Psoas muscle (tissue), 8 donors: ENCODE measurements around the gene USP54. TPM values are rescaled to one million over a fixed set of nuclear protein-coding genes. Genes with fewer than 3 reads are reported as not detected.
A peak's percentile ranks its signal among the peaks of the same experiment; 100 is the strongest.

Source experiments
- ATAC-seq, 4 donors: fragments of 200-7000 bp; cut with Tn5 transposase; one replicate each; pipeline ENCODE4 v1.9.1; 2020; ENCODE audit warnings: moderate library complexity in 3 of 4, mild to moderate bottlenecking in 2 of 4
- DNase-seq, 2 donors: peaks; one replicate each; pipeline ENCODE4 v3.0.0-alpha.2; 2020
- H3K27ac ChIP-seq: fragments of 200-600 bp; one replicate; pipeline ENCODE4 v1.8.0; 2022
- H3K27me3 ChIP-seq, 3 donors: fragments of 200-600 bp in 1 of 3; one replicate each; pipeline versions ENCODE4 v1.6.1 to v1.8.0; 2013 to 2022; ENCODE audit warnings: low read length in 2 of 3, mild to moderate bottlenecking in 2 of 3, moderate library complexity in 1 of 3; ENCODE audit not compliant: insufficient read depth in 3 of 3
- H3K36me3 ChIP-seq, 2 donors: fragments of 200-600 bp in 1 of 2; one replicate each; pipeline versions ENCODE4 v1.6.1 to v1.8.0; 2013 to 2022; ENCODE audit warnings: low read depth in 1 of 2, mild to moderate bottlenecking in 1 of 2, moderate library complexity in 1 of 2; ENCODE audit not compliant: insufficient read depth in 1 of 2
- H3K4me1 ChIP-seq: fragments of 200-600 bp; one replicate; pipeline ENCODE4 v1.8.0; 2022
- H3K4me3 ChIP-seq: fragments of 200-600 bp; one replicate; pipeline ENCODE4 v1.8.0; 2022; ENCODE audit warnings: mild to moderate bottlenecking
- H3K9me3 ChIP-seq: fragments of 200-600 bp; one replicate; pipeline ENCODE4 v1.8.0; 2022
- WGBS, 3 donors: extraction: QIAGEN DNeasy Blood & Tissue Kit; methylation state at CpG; one replicate each; pipeline versions ENCODE4 v1.1.6 to v1.1.7; 2013; 5-methylcytosine and 5-hydroxymethylcytosine counted together
- intact Hi-C, 2 donors: fragments of 100-400 bp; cut with DNase I; formaldehyde crosslinking; loops; one replicate each; pipeline versions ENCODE4 v1.11.0 to v1.14.2; 2022
- polyA plus RNA-seq, 3 donors: library from polyadenylated mRNA; stranded (reverse); fragments of 200-250 nt; gene quantifications; one replicate each; pipeline ENCODE4 v1.2.3, GENCODE V29; 2013
- total RNA-seq, 4 donors: library from RNA; stranded (reverse); fragmentation: NEBNext Ultra II Directional in 2 of 4; extraction: Animal tissue kit (Norgen Biotek cat#: 25700) in 2 of 4; gene quantifications; one replicate each; pipeline versions ENCODE4 v1.2.1 to v1.2.4, GENCODE V29; 2021 to 2023
- TF ChIP-seq, protein P1 (sequence below): fragments of 200-600 bp; IDR thresholded peaks from one replicate; pipeline ENCODE4 v1.8.0; 2022; ENCODE audit warnings: antibody characterized with exemption
- donor health status: healthy with polysubstance abuse.
- donor health status: DM: no; HTN: no; CAD: no; lungs with moderate emphysema.
- donor health status: Bipolar disorder and iron deficiency.
- donor health status: healthy.
- donor health status: DM: yes; HTN: yes; CAD: no.
- donor health status: DM: no; HTN: no; CAD: no.
- donor health status: DM: no; HTN: no; CAD: no.
- donor health status: DM: yes; HTN: yes; CAD: no.

Gene USP54
- total and polyA plus RNA-seq, 7 donors = 32.6 to 216 (median 65.9) TPM

DNA sequence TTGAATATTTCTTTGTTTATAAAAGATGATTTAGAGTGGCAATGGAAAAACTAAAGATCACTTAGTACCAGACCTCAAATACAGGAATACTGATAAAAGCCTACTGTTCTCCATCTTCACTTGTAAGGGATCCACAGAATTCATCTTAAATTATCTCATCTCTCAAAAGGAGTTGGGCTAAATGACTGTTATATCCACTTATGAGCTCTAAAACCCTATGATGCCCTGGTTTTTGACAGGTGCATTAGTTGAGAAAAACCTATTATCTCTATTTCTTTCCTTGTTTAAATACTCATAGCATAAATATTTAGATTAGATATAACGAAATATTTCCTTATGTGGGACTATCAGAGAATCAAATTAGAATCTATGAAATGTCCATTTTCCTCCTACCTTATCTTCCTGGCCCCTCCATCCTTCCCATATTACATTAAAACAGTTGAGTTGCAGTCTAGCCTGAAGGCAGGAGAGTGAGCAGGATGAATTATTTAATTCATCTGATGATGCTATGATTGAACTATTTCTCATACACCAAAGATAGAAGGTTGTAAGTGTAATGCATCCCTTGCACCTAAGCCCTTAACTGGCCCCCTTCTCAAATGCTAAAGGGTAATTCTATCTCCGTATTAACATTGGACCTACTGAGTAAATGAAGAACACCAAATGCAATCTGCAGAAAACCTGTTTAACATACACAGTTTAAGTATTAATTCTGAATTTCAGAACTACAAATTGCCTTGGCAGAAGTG, 125.0 kb downstream of the USP54 start:
- DNase-seq = no peak
- H3K9me3 ChIP-seq = no peaks in the 10 kb centered on the region
- peak; percentile 75 to 83 (median 82) for ATAC-seq
- peak overlapping the region; percentile 84 for H3K27ac ChIP-seq
- 55 to 69% (median 60%) methylated on average over 2 of the region's 2 CpGs for WGBS, 3 donors
- H3K4me3 ChIP-seq = peak overlapping the region; percentile 61
- intact Hi-C loops = loop anchor here (5.0 kb wide), 2 partner anchors 34 to 44 kb away; partner anchors contain the start of gene MSS51 (in 1 of the 2)
- TF ChIP-seq, protein P1, sequence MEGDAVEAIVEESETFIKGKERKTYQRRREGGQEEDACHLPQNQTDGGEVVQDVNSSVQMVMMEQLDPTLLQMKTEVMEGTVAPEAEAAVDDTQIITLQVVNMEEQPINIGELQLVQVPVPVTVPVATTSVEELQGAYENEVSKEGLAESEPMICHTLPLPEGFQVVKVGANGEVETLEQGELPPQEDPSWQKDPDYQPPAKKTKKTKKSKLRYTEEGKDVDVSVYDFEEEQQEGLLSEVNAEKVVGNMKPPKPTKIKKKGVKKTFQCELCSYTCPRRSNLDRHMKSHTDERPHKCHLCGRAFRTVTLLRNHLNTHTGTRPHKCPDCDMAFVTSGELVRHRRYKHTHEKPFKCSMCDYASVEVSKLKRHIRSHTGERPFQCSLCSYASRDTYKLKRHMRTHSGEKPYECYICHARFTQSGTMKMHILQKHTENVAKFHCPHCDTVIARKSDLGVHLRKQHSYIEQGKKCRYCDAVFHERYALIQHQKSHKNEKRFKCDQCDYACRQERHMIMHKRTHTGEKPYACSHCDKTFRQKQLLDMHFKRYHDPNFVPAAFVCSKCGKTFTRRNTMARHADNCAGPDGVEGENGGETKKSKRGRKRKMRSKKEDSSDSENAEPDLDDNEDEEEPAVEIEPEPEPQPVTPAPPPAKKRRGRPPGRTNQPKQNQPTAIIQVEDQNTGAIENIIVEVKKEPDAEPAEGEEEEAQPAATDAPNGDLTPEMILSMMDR = no peak
- H3K4me1 ChIP-seq = peaks cover 55% of the 10 kb centered on the region
- peaks cover 0 to 55% of the 10 kb centered on the region in 2 donors for H3K36me3 ChIP-seq
- no peaks in the 10 kb centered on the region for H3K27me3 ChIP-seq

GRCh38 chr10:73460897-73461296, 130.2 kb downstream of the USP54 start:
- peak overlapping the region; percentile 3 for H3K27ac ChIP-seq
- 89 to 98% (median 96%) methylated on average over 4 of the region's 4 CpGs for WGBS, 3 donors
- peaks cover 0 to 33% of the 10 kb centered on the region in 2 donors for H3K36me3 ChIP-seq

GRCh38 chr10:73459683-73460314, 131.3 kb downstream of the USP54 start:
- DNase-seq (no peak), ATAC-seq (no peak)
- TF ChIP-seq, protein P1 = no peak
- H3K9me3 ChIP-seq = no peaks in the 10 kb centered on the region
- peaks cover 0 to 38% of the 10 kb centered on the region in 2 donors for H3K36me3 ChIP-seq
- no peaks in the 10 kb centered on the region for H3K27me3 ChIP-seq
- 84 to 96% (median 90%) methylated on average over 6 of the region's 6 CpGs for WGBS, 3 donors
- H3K4me1 ChIP-seq = peaks cover 4% of the 10 kb centered on the region
- no peak overlapping the region for H3K4me3 ChIP-seq
- H3K27ac ChIP-seq = peak overlapping the region; percentile 46
- intact Hi-C loops = no loop called here

More at GRCh38 chr10:73460897-73461296, 130.2 kb downstream of the USP54 start:
- Histone ChIP-seq H3K9me3 (no peaks in the 10 kb centered on the region), H3K27me3 (no peaks in the 10 kb centered on the region), H3K4me3 (no peak overlapping the region), H3K4me1 (peaks cover 14% of the 10 kb centered on the region)
- intact Hi-C loops = no loop called here
- no peak for DNase-seq
- TF ChIP-seq, protein P1 = no peak
- ATAC-seq = no peak

GRCh38 chr10:73456187-73456890, 134.8 kb downstream of the USP54 start:
- WGBS, 3 donors = 86 to 90% (median 88%) methylated on average over 2 of the region's 2 CpGs
- H3K36me3 ChIP-seq = peaks cover 0 to 49% of the 10 kb centered on the region in 2 donors
- DNase-seq = no peak
- H3K4me3 ChIP-seq = no peak overlapping the region
- intact Hi-C loops = no loop called here
- H3K9me3 ChIP-seq = no peaks in the 10 kb centered on the region
- no peak overlapping the region for H3K27ac ChIP-seq
- H3K4me1 ChIP-seq = peaks cover 4% of the 10 kb centered on the region
- no peak for ATAC-seq
- TF ChIP-seq, protein P1 = no peak
- H3K27me3 ChIP-seq = no peaks in the 10 kb centered on the region
